SK-N-MC (cell line): ENCODE data around the gene CIAO2B.

Experiments used
- EZH2 ChIP-seq: fragments of 200-600 bp; sonication (generic); IDR thresholded peaks from one replicate; pipeline ENCODE4 v1.6.1; 2017; ENCODE audit warnings: antibody characterized with exemption
- POLR2AphosphoS5 ChIP-seq: IDR thresholded peaks from 2 replicates; pipeline ENCODE4 v1.6.1; 2012; ENCODE audit warnings: mild to moderate bottlenecking, low read depth, low read length, borderline replicate concordance

DNA sequence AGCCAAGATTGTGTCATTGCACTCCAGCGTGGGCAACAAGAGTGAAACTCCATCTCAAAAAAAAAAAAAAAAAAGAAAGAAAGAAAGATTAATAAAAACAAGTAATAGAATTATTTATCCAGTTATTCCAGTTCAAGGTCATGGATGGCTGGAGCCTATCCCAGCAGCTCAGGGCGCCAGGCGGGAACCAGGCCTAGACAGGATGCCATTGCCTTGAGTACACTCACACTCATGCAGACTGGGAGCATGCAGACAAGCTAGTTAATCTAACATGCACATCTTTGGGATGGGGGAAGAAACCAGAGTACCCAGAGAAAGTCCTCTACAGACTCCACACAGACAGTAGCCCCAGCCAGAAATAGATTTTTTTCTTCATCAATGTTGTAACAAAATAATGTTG lies 36.0 kb downstream of the CIAO2B start:
- TF ChIP-seq EZH2 (no peak), POLR2AphosphoS5 (no peak)
